ENCODE measurements around the gene POLE2. TPM values are rescaled to one million over a fixed set of nuclear protein-coding genes. Genes with fewer than 3 reads are reported as not detected.

Gene POLE2
- total RNA-seq, 1 donor from 2014 or later: 3.0 TPM

GRCh38 chr14:49686425-49686824, 1.6 kb downstream of the POLE2 start:
- Histone ChIP-seq H3K27me3 (ENCODE audit: insufficient read depth, low read length) (no peaks in the 10 kb centered on the region), H3K36me3 (ENCODE audit: insufficient read depth, low read length) (no peaks in the 10 kb centered on the region), H3K4me3 (ENCODE audit: insufficient read depth, low read depth, low read length) (no peak overlapping the region), H3K4me1 (ENCODE audit: insufficient read depth, low read length) (peaks cover 4% of the 10 kb centered on the region), H4K20me1 (ENCODE audit: insufficient read depth, low read length) (no peaks in the 10 kb centered on the region), H3K4me2 (ENCODE audit: low read length) (no peak overlapping the region), H3K79me2 (ENCODE audit: insufficient read depth, low read length) (peaks cover 15% of the 10 kb centered on the region), H3K9me3 (ENCODE audit: insufficient read depth, low read depth, low read length) (no peaks in the 10 kb centered on the region), H2AFZ (ENCODE audit: low read depth, low read length) (no peak overlapping the region), H3K9ac (ENCODE audit: low read length) (no peak overlapping the region), H3K27ac (ENCODE audit: low read depth, low read length) (no peak overlapping the region)
- Mint-ChIP-seq H3K4me3 (ENCODE audit: unreplicated experiment) (peak overlapping the region; percentile 22), H3K36me3 (ENCODE audit: low read depth, unreplicated experiment) (no peaks in the 10 kb centered on the region), H3K9me3 (ENCODE audit: unreplicated experiment) (no peaks in the 10 kb centered on the region), H3K4me1 (ENCODE audit: low read depth, unreplicated experiment) (no peaks in the 10 kb centered on the region), H3K27ac (ENCODE audit: unreplicated experiment) (no peak overlapping the region), H3K27me3 (ENCODE audit: low read depth, unreplicated experiment) (no peaks in the 10 kb centered on the region)
- TF ChIP-seq, protein P1, sequence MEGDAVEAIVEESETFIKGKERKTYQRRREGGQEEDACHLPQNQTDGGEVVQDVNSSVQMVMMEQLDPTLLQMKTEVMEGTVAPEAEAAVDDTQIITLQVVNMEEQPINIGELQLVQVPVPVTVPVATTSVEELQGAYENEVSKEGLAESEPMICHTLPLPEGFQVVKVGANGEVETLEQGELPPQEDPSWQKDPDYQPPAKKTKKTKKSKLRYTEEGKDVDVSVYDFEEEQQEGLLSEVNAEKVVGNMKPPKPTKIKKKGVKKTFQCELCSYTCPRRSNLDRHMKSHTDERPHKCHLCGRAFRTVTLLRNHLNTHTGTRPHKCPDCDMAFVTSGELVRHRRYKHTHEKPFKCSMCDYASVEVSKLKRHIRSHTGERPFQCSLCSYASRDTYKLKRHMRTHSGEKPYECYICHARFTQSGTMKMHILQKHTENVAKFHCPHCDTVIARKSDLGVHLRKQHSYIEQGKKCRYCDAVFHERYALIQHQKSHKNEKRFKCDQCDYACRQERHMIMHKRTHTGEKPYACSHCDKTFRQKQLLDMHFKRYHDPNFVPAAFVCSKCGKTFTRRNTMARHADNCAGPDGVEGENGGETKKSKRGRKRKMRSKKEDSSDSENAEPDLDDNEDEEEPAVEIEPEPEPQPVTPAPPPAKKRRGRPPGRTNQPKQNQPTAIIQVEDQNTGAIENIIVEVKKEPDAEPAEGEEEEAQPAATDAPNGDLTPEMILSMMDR (IDR thresholded peaks at IDR 0.05; ENCODE audit: insufficient read depth, low read depth, low read length): no peak
- TF ChIP-seq EZH2 (IDR thresholded peaks at IDR 0.05; ENCODE audit: insufficient read depth, low read length): no peak
- FAIRE-seq (no peak), DNase-seq (ENCODE audit: low read depth) (no peak)

- FAIRE-seq (no peak), DNase-seq (ENCODE audit: low read depth) (peak; percentile 36)
- H3K4me3 Mint-ChIP-seq (ENCODE audit: unreplicated experiment): no peak overlapping the region
- Histone ChIP-seq H3K36me3 (ENCODE audit: insufficient read depth, low read length) (no peaks in the 10 kb centered on the region), H3K27ac (ENCODE audit: low read depth, low read length) (no peak overlapping the region), H3K4me3 (ENCODE audit: insufficient read depth, low read depth, low read length) (no peak overlapping the region), H3K27me3 (ENCODE audit: insufficient read depth, low read length) (no peaks in the 10 kb centered on the region), H3K9me3 (ENCODE audit: insufficient read depth, low read depth, low read length) (no peaks in the 10 kb centered on the region), H3K9ac (ENCODE audit: low read length) (no peak overlapping the region), H4K20me1 (ENCODE audit: insufficient read depth, low read length) (no peaks in the 10 kb centered on the region), H2AFZ (ENCODE audit: low read depth, low read length) (no peak overlapping the region), H3K79me2 (ENCODE audit: insufficient read depth, low read length) (no peaks in the 10 kb centered on the region), H3K4me2 (ENCODE audit: low read length) (no peak overlapping the region), H3K4me1 (ENCODE audit: insufficient read depth, low read length) (peaks cover 2% of the 10 kb centered on the region)
- TF ChIP-seq, protein P1 (IDR thresholded peaks at IDR 0.05; ENCODE audit: insufficient read depth, low read depth, low read length): no peak
- no peak for TF ChIP-seq EZH2 (IDR thresholded peaks at IDR 0.05; ENCODE audit: insufficient read depth, low read length)
- peaks cover 4% of the 10 kb centered on the region for H3K4me1 Mint-ChIP-seq (ENCODE audit: low read depth, unreplicated experiment)
- no peak overlapping the region for H3K27ac Mint-ChIP-seq (ENCODE audit: unreplicated experiment)
- H3K9me3 Mint-ChIP-seq (ENCODE audit: unreplicated experiment): no peaks in the 10 kb centered on the region
- no peaks in the 10 kb centered on the region for H3K27me3 Mint-ChIP-seq (ENCODE audit: low read depth, unreplicated experiment)
- no peaks in the 10 kb centered on the region for H3K36me3 Mint-ChIP-seq (ENCODE audit: low read depth, unreplicated experiment)
These were observed 8.7 kb downstream of the POLE2 start for GRCh38 chr14:49679271-49679670.

- H3K9me3 Mint-ChIP-seq (ENCODE audit: unreplicated experiment): no peaks in the 10 kb centered on the region
- no peaks in the 10 kb centered on the region for H3K36me3 ChIP-seq (ENCODE audit: insufficient read depth, low read length)
These were observed 10.4 kb downstream of the POLE2 start for GRCh38 chr14:49677643-49678042.

More at GRCh38 chr14:49677643-49678042, 10.4 kb downstream of the POLE2 start:
- no peak for DNase-seq (ENCODE audit: low read depth)
- no peak overlapping the region for H3K4me3 ChIP-seq (ENCODE audit: insufficient read depth, low read depth, low read length)
- no peaks in the 10 kb centered on the region for H4K20me1 ChIP-seq (ENCODE audit: insufficient read depth, low read length)
- H3K79me2 ChIP-seq (ENCODE audit: insufficient read depth, low read length): no peaks in the 10 kb centered on the region
- Mint-ChIP-seq H3K36me3 (ENCODE audit: low read depth, unreplicated experiment) (no peaks in the 10 kb centered on the region), H3K4me3 (ENCODE audit: unreplicated experiment) (no peak overlapping the region), H3K27me3 (ENCODE audit: low read depth, unreplicated experiment) (no peaks in the 10 kb centered on the region), H3K27ac (ENCODE audit: unreplicated experiment) (no peak overlapping the region), H3K4me1 (ENCODE audit: low read depth, unreplicated experiment) (peaks cover 4% of the 10 kb centered on the region)
- TF ChIP-seq EZH2 (IDR thresholded peaks at IDR 0.05; ENCODE audit: insufficient read depth, low read length): no peak
- TF ChIP-seq, protein P1 (IDR thresholded peaks at IDR 0.05; ENCODE audit: insufficient read depth, low read depth, low read length): no peak
- no peaks in the 10 kb centered on the region for H3K27me3 ChIP-seq (ENCODE audit: insufficient read depth, low read length)
- H3K4me2 ChIP-seq (ENCODE audit: low read length): no peak overlapping the region
- no peaks in the 10 kb centered on the region for H3K9me3 ChIP-seq (ENCODE audit: insufficient read depth, low read depth, low read length)
- no peak overlapping the region for H3K9ac ChIP-seq (ENCODE audit: low read length)
- no peak for FAIRE-seq
- H2AFZ ChIP-seq (ENCODE audit: low read depth, low read length): no peak overlapping the region
- H3K27ac ChIP-seq (ENCODE audit: low read depth, low read length): no peak overlapping the region
- H3K4me1 ChIP-seq (ENCODE audit: insufficient read depth, low read length): peaks cover 2% of the 10 kb centered on the region
